ENCODE measurements around the gene KIF14. TPM values are rescaled to one million over a fixed set of nuclear protein-coding genes. Genes with fewer than 3 reads are reported as not detected.

Gene KIF14
- total and polyA plus RNA-seq, 2 experiments from 2014 or later = 13.3 to 23.2 TPM

DNA sequence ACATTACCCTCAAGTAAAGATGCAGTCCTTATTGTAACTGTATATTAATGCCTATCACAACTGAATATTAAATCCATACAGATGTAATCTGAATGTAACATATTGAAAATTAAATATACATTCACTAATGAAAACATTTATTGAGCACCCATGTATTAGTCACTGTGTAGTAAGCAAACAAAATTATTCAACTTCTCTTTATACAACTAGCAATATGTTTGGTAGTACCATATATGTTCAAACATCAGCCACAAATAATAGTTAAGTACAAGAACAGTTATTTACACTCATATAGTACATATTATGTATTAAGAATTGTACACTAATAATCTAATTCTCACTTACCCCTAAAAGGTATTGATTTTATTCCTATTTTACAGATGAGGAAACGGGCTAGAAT lies 17.9 kb downstream of the KIF14 start (continued):
- TF ChIP-seq, protein P1, sequence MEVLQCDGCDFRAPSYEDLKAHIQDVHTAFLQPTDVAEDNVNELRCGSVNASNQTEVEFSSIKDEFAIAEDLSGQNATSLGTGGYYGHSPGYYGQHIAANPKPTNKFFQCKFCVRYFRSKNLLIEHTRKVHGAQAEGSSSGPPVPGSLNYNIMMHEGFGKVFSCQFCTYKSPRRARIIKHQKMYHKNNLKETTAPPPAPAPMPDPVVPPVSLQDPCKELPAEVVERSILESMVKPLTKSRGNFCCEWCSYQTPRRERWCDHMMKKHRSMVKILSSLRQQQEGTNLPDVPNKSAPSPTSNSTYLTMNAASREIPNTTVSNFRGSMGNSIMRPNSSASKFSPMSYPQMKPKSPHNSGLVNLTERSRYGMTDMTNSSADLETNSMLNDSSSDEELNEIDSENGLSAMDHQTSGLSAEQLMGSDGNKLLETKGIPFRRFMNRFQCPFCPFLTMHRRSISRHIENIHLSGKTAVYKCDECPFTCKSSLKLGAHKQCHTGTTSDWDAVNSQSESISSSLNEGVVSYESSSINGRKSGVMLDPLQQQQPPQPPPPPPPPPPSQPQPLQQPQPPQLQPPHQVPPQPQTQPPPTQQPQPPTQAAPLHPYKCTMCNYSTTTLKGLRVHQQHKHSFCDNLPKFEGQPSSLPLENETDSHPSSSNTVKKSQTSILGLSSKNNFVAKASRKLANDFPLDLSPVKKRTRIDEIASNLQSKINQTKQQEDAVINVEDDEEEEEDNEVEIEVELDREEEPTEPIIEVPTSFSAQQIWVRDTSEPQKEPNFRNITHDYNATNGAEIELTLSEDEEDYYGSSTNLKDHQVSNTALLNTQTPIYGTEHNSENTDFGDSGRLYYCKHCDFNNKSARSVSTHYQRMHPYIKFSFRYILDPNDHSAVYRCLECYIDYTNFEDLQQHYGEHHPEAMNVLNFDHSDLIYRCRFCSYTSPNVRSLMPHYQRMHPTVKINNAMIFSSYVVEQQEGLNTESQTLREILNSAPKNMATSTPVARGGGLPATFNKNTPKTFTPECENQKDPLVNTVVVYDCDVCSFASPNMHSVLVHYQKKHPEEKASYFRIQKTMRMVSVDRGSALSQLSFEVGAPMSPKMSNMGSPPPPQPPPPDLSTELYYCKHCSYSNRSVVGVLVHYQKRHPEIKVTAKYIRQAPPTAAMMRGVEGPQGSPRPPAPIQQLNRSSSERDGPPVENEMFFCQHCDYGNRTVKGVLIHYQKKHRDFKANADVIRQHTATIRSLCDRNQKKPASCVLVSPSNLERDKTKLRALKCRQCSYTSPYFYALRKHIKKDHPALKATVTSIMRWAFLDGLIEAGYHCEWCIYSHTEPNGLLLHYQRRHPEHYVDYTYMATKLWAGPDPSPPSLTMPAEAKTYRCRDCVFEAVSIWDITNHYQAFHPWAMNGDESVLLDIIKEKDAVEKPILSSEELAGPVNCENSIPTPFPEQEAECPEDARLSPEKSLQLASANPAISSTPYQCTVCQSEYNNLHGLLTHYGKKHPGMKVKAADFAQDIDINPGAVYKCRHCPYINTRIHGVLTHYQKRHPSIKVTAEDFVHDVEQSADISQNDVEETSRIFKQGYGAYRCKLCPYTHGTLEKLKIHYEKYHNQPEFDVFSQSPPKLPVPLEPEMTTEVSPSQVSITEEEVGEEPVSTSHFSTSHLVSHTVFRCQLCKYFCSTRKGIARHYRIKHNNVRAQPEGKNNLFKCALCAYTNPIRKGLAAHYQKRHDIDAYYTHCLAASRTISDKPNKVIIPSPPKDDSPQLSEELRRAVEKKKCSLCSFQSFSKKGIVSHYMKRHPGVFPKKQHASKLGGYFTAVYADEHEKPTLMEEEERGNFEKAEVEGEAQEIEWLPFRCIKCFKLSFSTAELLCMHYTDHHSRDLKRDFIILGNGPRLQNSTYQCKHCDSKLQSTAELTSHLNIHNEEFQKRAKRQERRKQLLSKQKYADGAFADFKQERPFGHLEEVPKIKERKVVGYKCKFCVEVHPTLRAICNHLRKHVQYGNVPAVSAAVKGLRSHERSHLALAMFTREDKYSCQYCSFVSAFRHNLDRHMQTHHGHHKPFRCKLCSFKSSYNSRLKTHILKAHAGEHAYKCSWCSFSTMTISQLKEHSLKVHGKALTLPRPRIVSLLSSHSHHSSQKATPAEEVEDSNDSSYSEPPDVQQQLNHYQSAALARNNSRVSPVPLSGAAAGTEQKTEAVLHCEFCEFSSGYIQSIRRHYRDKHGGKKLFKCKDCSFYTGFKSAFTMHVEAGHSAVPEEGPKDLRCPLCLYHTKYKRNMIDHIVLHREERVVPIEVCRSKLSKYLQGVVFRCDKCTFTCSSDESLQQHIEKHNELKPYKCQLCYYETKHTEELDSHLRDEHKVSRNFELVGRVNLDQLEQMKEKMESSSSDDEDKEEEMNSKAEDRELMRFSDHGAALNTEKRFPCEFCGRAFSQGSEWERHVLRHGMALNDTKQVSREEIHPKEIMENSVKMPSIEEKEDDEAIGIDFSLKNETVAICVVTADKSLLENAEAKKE (CRISPR knock-in tag; IDR thresholded peaks at IDR 0.05) = no peak
- TF ChIP-seq ZNF331 (CRISPR knock-in tag; IDR thresholded peaks at IDR 0.05; ENCODE audit: low read depth) = no peak
- TF ChIP-seq EZH2phosphoT487 (IDR thresholded peaks at IDR 0.05; ENCODE audit: unreplicated experiment) = no peak
- no peak for TF ChIP-seq POLR2AphosphoS5 (IDR thresholded peaks at IDR 0.05; ENCODE audit: low read depth)
- TF ChIP-seq, protein P2, sequence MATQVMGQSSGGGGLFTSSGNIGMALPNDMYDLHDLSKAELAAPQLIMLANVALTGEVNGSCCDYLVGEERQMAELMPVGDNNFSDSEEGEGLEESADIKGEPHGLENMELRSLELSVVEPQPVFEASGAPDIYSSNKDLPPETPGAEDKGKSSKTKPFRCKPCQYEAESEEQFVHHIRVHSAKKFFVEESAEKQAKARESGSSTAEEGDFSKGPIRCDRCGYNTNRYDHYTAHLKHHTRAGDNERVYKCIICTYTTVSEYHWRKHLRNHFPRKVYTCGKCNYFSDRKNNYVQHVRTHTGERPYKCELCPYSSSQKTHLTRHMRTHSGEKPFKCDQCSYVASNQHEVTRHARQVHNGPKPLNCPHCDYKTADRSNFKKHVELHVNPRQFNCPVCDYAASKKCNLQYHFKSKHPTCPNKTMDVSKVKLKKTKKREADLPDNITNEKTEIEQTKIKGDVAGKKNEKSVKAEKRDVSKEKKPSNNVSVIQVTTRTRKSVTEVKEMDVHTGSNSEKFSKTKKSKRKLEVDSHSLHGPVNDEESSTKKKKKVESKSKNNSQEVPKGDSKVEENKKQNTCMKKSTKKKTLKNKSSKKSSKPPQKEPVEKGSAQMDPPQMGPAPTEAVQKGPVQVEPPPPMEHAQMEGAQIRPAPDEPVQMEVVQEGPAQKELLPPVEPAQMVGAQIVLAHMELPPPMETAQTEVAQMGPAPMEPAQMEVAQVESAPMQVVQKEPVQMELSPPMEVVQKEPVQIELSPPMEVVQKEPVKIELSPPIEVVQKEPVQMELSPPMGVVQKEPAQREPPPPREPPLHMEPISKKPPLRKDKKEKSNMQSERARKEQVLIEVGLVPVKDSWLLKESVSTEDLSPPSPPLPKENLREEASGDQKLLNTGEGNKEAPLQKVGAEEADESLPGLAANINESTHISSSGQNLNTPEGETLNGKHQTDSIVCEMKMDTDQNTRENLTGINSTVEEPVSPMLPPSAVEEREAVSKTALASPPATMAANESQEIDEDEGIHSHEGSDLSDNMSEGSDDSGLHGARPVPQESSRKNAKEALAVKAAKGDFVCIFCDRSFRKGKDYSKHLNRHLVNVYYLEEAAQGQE (IDR thresholded peaks at IDR 0.05; ENCODE audit: unreplicated experiment) = no peak

DNA sequence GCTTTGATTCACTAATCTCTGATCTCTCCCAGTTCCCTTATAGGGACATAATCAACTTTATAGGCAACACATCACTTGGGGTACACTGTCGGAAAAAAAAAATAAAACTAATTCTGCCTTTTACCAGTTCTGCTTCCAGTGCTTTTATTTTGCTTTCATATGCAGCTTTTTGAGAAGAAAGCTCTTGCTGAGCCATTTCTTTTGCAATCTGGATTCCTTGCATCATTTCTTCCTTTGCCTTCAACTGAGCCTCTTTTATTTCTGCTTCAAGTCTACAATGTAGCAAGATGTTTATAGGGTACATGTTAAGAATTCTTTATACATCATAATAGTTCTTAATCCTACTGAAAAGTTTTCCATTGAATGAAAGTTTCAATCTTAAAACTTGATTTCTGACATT lies 30.6 kb downstream of the KIF14 start:
- H3K4me3 Mint-ChIP-seq = no peak overlapping the region
- TF ChIP-seq, protein P2 (IDR thresholded peaks at IDR 0.05; ENCODE audit: unreplicated experiment) = no peak

More for the DNA sequence above, 30.6 kb downstream of the KIF14 start:
- H3K27me3 Mint-ChIP-seq (ENCODE audit: insufficient read depth, low read depth, poor library complexity) = no peaks in the 10 kb centered on the region
- Histone ChIP-seq H3K4me3 (no peak overlapping the region), H3K4me2 (no peak overlapping the region), H3K36me3 (ENCODE audit: insufficient read depth) (peaks cover 57% of the 10 kb centered on the region), H3K27me3 (ENCODE audit: insufficient read depth) (no peaks in the 10 kb centered on the region), H3K4me1 (ENCODE audit: insufficient read depth) (no peaks in the 10 kb centered on the region), H3F3A (replicated peaks; ENCODE audit: low read depth) (no peaks in the 10 kb centered on the region), H3K27ac (ENCODE audit: low read depth) (no peak overlapping the region; the same call in 1 of the 2 replicates), H2AFZ (no peak overlapping the region), H4K20me1 (replicated peaks; ENCODE audit: insufficient read depth) (0 out of 2 replicates have a peak, but pooled peaks cover 5% of the 10 kb centered on the region), H3K9me2 (ENCODE audit: insufficient read depth) (no peaks in the 10 kb centered on the region), H3K79me2 (replicated peaks; ENCODE audit: insufficient read depth) (no peaks in the 10 kb centered on the region)
- H3K27ac Mint-ChIP-seq = no peak overlapping the region
- ATAC-seq (no peak), DNase-seq (ENCODE audit: low spot score) (no peak)
- no peaks in the 10 kb centered on the region for H3K9me3 Mint-ChIP-seq
- H3K4me1 Mint-ChIP-seq = no peaks in the 10 kb centered on the region
- peaks cover 40% of the 10 kb centered on the region for H3K36me3 Mint-ChIP-seq (ENCODE audit: low read depth)

Measured in GM23338 (cell line).